Parathyroid adenoma (tissue), 2 donors: ENCODE results near the gene RGS12.

Experiments used
- H2AFZ ChIP-seq: fragments of 300-600 bp; sonication (generic); one replicate; pipeline ENCODE4 v1.7.0; 2017; ENCODE audit warnings: antibody characterized with exemption, mild to moderate bottlenecking
- H3K27ac ChIP-seq: fragments of 300-600 bp; sonication (generic); one replicate; pipeline ENCODE4 v1.7.0; 2017
- H3K27me3 ChIP-seq: fragments of 300-600 bp; sonication (generic); one replicate; pipeline ENCODE4 v1.7.0; 2017; ENCODE audit warnings: low read length; ENCODE audit not compliant: control insufficient read depth, insufficient read depth
- H3K36me3 ChIP-seq: fragments of 300-600 bp; sonication (generic); one replicate; pipeline ENCODE4 v1.7.0; 2017; ENCODE audit warnings: low read length; ENCODE audit not compliant: control insufficient read depth, insufficient read depth
- H3K4me1 ChIP-seq: fragments of 300-600 bp; sonication (generic); one replicate; pipeline ENCODE4 v1.7.0; 2017; ENCODE audit warnings: control low read depth
- H3K4me2 ChIP-seq: fragments of 300-600 bp; sonication (generic); one replicate; pipeline ENCODE4 v1.7.0; 2017; ENCODE audit warnings: low read length
- H3K4me3 ChIP-seq: fragments of 300-600 bp; sonication (generic); one replicate; pipeline ENCODE4 v1.7.0; 2017; ENCODE audit warnings: low read depth, low read length
- H3K79me2 ChIP-seq: fragments of 300-600 bp; sonication (generic); one replicate; pipeline ENCODE4 v1.7.0; 2017; ENCODE audit warnings: control low read depth
- H3K9ac ChIP-seq: fragments of 300-600 bp; sonication (generic); one replicate; pipeline ENCODE4 v1.7.0; 2017; ENCODE audit warnings: mild to moderate bottlenecking
- H3K9me3 ChIP-seq: fragments of 300-600 bp; sonication (generic); one replicate; pipeline ENCODE4 v1.7.0; 2017; ENCODE audit warnings: low read length; ENCODE audit not compliant: control insufficient read depth
- CTCF ChIP-seq: fragments of 300-600 bp; sonication (generic); IDR thresholded peaks from one replicate; pipeline ENCODE4 v1.7.0; 2017; ENCODE audit warnings: antibody characterized with exemption, mild to moderate bottlenecking
- donor health status: primary hyperparathyroidism.

The RGS12 gene

GRCh38 chr4:3310301-3311094 is 17.7 kb downstream of the RGS12 start:
- Histone ChIP-seq H3K9me3 (no peaks in the 10 kb centered on the region), H3K36me3 (no peaks in the 10 kb centered on the region), H3K9ac (no peak overlapping the region), H3K4me3 (no peak overlapping the region), H3K27me3 (no peaks in the 10 kb centered on the region), H3K4me1 (no peaks in the 10 kb centered on the region), H3K4me2 (no peak overlapping the region), H3K27ac (no peak overlapping the region), H2AFZ (no peak overlapping the region), H3K79me2 (no peaks in the 10 kb centered on the region)
- no peak for TF ChIP-seq CTCF

GRCh38 chr4:3311095-3311372 is 18.2 kb downstream of the RGS12 start:
- Histone ChIP-seq H3K27me3 (no peaks in the 10 kb centered on the region), H3K79me2 (no peaks in the 10 kb centered on the region)

GRCh38 chr4:3311489-3312171 is 18.8 kb downstream of the RGS12 start:
- no peaks in the 10 kb centered on the region for H3K79me2 ChIP-seq
- H3K4me1 ChIP-seq: no peaks in the 10 kb centered on the region
- no peaks in the 10 kb centered on the region for H3K9me3 ChIP-seq
- no peaks in the 10 kb centered on the region for H3K36me3 ChIP-seq
- no peak for TF ChIP-seq CTCF
- H3K27me3 ChIP-seq: no peaks in the 10 kb centered on the region
- no peak overlapping the region for H3K27ac ChIP-seq
- no peak overlapping the region for H3K4me3 ChIP-seq
- H2AFZ ChIP-seq: no peak overlapping the region
- no peak overlapping the region for H3K4me2 ChIP-seq
- H3K9ac ChIP-seq: no peak overlapping the region

More at GRCh38 chr4:3311095-3311372, 18.2 kb downstream of the RGS12 start:
- no peak overlapping the region for H3K27ac ChIP-seq
- H3K4me3 ChIP-seq: no peak overlapping the region
- no peak overlapping the region for H3K4me2 ChIP-seq
- no peak for TF ChIP-seq CTCF
- H3K4me1 ChIP-seq: no peaks in the 10 kb centered on the region
- no peak overlapping the region for H3K9ac ChIP-seq
- no peak overlapping the region for H2AFZ ChIP-seq
- no peaks in the 10 kb centered on the region for H3K36me3 ChIP-seq
- no peaks in the 10 kb centered on the region for H3K9me3 ChIP-seq

- no peaks in the 10 kb centered on the region for H3K36me3 ChIP-seq
- no peaks in the 10 kb centered on the region for H3K79me2 ChIP-seq
- H3K27ac ChIP-seq: no peak overlapping the region
- H3K4me2 ChIP-seq: no peak overlapping the region
- no peak for TF ChIP-seq CTCF
- H3K9ac ChIP-seq: no peak overlapping the region
- no peaks in the 10 kb centered on the region for H3K27me3 ChIP-seq
- no peaks in the 10 kb centered on the region for H3K4me1 ChIP-seq
- no peaks in the 10 kb centered on the region for H3K9me3 ChIP-seq
- no peak overlapping the region for H3K4me3 ChIP-seq
- H2AFZ ChIP-seq: no peak overlapping the region
These were observed 19.5 kb downstream of the RGS12 start for GRCh38 chr4:3312362-3312761.

GRCh38 chr4:3313139-3313538 is 20.3 kb downstream of the RGS12 start:
- Histone ChIP-seq H3K4me2 (no peak overlapping the region), H3K4me1 (no peaks in the 10 kb centered on the region), H3K9ac (no peak overlapping the region), H3K9me3 (no peaks in the 10 kb centered on the region), H2AFZ (no peak overlapping the region), H3K36me3 (no peaks in the 10 kb centered on the region), H3K79me2 (no peaks in the 10 kb centered on the region), H3K27me3 (no peaks in the 10 kb centered on the region), H3K27ac (no peak overlapping the region), H3K4me3 (no peak overlapping the region)
- no peak for TF ChIP-seq CTCF
